HG03108 (cell line): ENCODE measurements around the gene PODXL.

Source experiments
- ATAC-seq: cut with Tn5 transposase; IDR thresholded peaks from one replicate; pipeline ENCODE4 v1.9.1; 2021; ENCODE audit warnings: moderate library complexity; ENCODE audit not compliant: unreplicated experiment

PODXL gene

DNA sequence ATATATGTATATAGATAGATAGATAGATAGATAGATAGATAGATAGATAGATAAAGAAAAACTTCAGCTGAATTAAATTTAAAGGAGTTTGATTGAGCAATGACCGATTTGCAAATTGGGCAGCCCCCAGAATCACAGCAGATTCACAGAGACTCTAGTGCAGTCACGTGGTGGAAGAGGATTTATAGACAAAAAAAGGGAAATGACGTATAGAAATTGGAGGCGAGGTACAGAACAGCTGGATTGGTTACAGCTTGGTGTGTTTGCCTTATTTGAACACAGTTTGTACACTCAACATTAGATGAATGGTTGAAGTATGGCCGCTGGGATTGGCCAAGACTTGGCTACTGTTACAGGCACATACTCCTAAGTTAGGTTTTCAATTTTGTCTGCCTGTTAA lies 8.2 kb upstream of the PODXL start:
- ATAC-seq, result no peak

DNA sequence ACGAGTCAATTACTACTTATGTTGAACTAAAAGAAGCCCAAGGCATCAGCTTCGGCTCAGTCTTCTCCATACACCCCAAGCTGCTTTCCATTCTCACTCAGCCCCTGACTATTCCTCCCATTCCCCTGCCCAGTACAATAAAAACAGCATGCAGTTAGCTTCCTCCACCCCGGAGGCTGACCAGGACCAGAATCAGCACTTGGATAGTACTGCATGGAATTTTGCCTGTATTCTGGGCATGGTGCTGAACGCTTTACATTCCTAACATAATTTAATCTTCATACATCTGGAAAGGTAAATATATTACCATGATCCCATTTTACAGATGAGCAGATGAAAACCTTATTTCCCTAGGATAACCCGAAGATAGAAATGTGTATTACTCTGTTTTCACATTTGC lies 7.5 kb upstream of the PODXL start:
- ATAC-seq, result no peak

DNA sequence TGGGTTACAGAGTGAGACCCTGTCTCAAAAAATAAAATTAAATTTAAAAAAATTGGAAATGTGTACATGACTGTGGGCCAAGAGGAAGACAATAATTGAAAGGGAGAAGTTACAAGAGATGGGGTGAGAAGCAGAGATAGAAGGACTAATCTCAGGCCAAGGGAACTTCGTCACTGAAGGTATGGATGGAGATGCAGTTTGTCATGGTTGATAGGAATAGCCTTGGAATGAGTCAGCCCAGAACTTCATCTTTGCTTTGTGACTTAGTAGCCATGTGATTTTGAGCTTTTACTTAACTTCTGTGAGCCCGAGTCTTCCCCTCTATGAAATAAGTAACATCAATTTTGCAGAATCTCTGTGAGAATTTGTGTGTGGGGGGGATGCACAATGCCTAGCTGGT lies 6.5 kb upstream of the PODXL start:
- no peak for ATAC-seq

- ATAC-seq, result no peak
Observed at GRCh38 chr7:131560061-131560460, 3.6 kb upstream of the PODXL start.

- no peak for ATAC-seq
Observed at GRCh38 chr7:131557652-131558385, 1.4 kb upstream of the PODXL start.

DNA sequence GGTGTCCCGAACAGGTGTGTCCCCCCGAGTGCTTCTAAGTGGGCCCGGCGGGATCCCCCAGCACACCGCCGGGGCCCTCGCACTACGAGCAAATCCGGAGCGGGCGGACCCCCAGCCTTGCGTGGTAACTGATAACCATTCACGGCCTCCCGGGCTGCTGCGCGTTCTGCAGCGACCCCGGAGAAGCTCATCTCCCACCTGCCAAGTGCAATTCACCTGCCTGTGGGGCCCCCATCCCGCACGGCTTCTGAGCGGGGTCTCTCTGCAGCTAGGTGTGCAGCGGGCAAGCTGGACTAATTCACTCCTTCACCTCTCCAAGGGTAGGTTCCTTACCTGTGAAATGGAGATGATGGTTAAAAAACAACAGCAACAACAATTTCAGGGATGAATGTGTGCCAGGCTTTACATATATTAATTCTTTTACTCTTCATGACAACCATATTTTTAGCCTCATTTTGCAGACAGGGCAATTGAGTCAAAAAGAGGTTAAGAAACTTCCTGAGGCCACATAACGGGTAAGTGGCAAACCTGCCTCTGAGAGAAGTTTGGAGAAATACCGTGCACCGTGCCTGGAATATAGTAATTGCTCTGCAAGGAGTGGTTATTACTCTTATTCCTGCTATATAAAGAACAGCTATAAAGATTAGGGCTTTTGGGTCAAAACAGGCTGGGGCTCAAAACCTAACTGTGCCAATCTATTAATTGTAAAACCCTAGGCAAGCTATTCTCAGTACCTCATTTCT lies 652 bp upstream of the PODXL start:
- no peak for ATAC-seq

GRCh38 chr7:131555552-131556052 lies 826 bp downstream of the PODXL start:
- no peak for ATAC-seq

DNA sequence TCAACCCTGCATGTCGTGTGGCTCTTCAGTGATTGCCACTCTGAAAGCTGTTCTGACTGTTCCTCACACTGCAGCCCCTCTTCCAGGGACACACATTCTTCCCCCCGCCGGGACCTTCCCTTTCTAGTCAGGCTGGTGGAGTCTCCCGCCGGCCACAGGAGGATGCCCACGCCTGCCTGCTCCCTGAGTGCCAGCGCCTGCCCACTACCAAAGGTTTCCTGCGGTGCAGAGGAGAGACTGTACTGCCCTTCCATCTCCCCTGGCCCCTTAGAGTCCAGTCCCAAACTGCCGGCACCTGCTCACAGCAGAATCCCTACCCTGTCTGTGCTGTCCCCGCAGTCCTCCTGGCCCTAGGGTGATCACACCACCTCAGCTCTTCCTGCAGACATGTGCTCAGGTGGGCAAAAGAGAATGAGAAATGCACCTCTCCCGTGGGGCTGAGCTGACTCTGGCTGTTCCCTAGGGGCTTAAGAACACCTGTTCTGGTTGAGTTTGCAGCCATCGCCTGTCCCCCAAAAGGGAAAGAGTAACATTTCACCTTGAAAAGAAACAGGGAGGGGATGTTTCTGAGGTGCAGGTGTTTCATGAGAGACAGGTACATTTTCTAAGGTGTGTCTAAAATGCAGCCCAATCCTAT lies 1.4 kb downstream of the PODXL start:
- ATAC-seq, result no peak

DNA sequence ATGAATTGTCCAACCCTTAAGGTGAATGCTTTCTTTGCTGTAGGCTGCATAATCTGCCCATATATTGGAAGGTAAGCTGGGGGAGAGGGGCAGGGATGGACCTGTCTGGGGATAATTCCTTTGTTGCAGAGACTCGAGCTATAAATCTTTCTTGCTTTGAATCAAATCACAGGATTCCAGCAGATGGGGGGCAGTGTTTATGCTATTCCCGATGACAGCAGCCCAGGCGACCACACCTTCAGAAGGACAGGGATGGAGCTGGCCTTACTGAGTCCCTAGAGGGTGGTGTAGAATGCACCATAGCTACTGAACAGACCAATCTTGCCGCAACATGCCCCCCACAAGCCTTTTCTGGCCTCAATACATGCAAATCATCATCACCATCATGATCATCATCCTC lies 2.5 kb downstream of the PODXL start:
- ATAC-seq, result no peak

- no peak for ATAC-seq
Observed at GRCh38 chr7:131552053-131552452, 4.4 kb downstream of the PODXL start.

- ATAC-seq, result no peak
Observed at GRCh38 chr7:131550846-131551245, 5.6 kb downstream of the PODXL start.

- ATAC-seq, result no peak
Observed at GRCh38 chr7:131548371-131548770, 8.1 kb downstream of the PODXL start.

- no peak for ATAC-seq
Observed at GRCh38 chr7:131547589-131547988, 8.8 kb downstream of the PODXL start.

GRCh38 chr7:131546583-131547141 lies 9.8 kb downstream of the PODXL start:
- ATAC-seq, result no peak

GRCh38 chr7:131546126-131546525 lies 10.3 kb downstream of the PODXL start:
- ATAC-seq, result no peak

DNA sequence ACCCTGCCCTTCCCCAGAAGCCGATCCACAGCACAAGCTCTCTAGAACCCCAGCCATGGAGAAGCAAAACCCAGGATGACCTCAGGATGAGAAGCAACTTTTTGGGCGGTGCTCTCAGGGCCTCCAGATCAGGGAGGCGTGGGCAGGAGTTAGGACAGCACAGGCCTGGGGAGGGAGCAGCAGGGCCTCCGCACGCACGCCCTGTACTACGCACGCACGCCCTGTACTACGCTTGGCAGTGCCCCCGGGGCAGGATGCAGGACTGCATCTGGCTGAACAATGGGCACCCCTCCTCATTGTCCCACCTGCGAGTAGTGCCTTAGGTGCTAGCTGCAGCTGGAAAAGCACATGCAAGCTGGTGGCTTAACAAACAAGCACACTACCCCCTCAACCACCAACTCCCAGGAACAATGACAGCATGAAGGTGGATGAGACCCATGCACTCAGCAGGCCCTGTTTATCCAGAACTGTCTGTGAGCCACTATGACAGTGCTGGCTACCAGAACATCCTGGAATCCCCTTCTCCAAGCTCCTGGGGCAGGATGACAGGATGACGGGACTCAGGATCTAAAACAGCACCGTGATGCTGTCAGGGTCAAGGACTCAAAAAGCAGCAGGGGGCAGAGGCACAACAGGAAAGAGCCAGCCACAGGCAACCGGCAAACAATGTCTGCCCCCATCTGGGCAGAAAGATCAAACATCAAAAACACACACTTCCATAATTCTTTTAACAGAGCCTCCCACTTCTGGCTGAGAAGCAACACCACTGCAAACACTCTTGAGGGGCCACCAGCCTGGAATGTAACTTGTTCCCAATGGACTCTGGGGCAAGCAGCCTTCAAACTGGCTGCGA lies 11.8 kb downstream of the PODXL start:
- ATAC-seq, result no peak

GRCh38 chr7:131544021-131544420 lies 12.4 kb downstream of the PODXL start:
- no peak for ATAC-seq

DNA sequence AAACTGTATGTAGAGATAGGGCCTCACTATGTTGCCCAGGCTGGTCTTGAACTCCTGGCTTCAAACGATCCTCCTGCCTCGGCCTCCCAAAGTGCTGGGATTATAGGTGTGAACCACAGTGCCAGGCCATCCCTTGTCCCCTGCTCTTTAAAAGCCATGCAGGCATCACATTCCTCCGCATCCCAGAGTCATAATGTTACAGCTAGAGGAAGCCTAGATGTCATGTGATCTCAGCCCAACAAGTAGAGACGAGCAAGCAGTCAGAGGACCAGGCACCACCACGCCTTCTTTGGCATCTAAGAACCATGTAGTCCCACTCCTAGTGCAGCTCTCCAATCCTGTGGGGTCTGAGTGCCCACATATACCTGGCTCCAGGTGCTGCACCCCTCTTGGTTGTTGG lies 13.1 kb downstream of the PODXL start:
- no peak for ATAC-seq

DNA sequence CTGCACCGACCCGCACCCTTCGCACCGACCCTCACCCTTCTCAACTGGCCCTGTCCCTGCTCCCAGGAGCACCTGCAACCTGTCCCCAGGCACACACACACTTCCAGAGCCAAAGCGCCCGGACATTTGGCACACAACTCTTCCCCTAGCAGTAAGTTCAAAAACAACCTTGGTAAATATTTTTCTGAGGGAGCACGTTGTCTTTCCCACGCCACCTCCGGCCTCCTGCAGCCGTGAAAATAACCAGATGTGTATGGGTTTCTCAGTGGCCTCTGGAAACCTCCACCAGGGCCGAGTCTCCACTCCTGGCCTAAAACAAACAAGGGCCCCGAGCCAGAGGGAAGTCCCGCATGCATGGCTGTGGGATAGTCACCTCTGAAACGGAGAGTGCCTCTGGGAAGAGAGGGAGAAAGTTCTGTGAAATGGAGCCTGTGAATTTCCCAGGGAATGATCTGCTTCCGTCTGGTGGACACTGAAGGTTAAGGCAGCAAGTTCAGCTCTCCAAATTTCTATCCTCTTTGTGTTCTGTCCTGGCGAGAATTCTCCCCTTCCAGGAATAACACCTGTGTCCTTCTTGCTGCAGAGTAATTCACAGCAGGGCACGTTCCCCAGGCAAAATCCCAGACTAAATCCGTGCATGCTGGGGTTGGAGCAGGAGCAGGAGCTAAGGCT lies 15.8 kb downstream of the PODXL start:
- ATAC-seq, result no peak

GRCh38 chr7:131538813-131539179 lies 17.6 kb downstream of the PODXL start:
- ATAC-seq, result no peak
